22Rv1 (cell line): Measurements from ENCODE around the gene TUFT1.

ENCODE experiments used
- ZFX ChIP-seq: fragments of 450-650 bp; IDR thresholded peaks from 2 replicates; pipeline ENCODE4 v1.6.1; 2017; ENCODE audit warnings: antibody characterized with exemption, borderline replicate concordance
- TF ChIP-seq, protein P1 (sequence below): fragments of 450-650 bp; IDR thresholded peaks from 2 replicates; pipeline ENCODE4 v1.5.1; 2017; ENCODE audit warnings: mild to moderate bottlenecking

DNA sequence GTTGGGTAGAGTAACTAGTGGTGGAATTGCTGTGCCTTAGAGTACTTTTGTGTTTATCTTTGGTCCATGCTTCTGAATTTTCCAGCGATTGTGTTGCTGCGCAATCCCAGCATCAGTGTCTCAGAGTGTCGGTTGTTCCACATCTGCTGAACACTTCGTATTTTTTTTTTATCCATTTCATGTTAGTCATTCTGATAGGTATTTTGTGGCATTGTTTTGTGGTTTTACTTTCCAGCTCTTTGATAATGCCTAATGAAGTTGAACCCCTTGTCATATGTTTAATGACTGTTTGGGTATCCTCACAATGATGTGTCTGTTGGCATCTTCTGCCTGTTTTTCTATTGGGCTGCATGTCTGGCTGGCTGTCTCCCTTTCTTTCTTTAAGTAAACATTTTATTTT, 13.6 kb downstream of the TUFT1 start:
- TF ChIP-seq, protein P1, sequence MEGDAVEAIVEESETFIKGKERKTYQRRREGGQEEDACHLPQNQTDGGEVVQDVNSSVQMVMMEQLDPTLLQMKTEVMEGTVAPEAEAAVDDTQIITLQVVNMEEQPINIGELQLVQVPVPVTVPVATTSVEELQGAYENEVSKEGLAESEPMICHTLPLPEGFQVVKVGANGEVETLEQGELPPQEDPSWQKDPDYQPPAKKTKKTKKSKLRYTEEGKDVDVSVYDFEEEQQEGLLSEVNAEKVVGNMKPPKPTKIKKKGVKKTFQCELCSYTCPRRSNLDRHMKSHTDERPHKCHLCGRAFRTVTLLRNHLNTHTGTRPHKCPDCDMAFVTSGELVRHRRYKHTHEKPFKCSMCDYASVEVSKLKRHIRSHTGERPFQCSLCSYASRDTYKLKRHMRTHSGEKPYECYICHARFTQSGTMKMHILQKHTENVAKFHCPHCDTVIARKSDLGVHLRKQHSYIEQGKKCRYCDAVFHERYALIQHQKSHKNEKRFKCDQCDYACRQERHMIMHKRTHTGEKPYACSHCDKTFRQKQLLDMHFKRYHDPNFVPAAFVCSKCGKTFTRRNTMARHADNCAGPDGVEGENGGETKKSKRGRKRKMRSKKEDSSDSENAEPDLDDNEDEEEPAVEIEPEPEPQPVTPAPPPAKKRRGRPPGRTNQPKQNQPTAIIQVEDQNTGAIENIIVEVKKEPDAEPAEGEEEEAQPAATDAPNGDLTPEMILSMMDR, result no peak
- TF ChIP-seq ZFX, result no peak
